Fibroblast of pulmonary artery (primary cell): ENCODE measurements around the gene PTPRN2.

ENCODE experiments used
- DNase-seq: peaks from one replicate; pipeline ENCODE4 v3.0.0-alpha.2; 2010; ENCODE audit warnings: low read depth
- H3K4me3 ChIP-seq: replicated peaks from 2 replicates; pipeline ENCODE4 v1.5.1; 2011; ENCODE audit warnings: low read depth, mild to moderate bottlenecking, control low read depth, low read length, moderate library complexity
- TF ChIP-seq, protein P1 (sequence below): IDR thresholded peaks from 2 replicates; pipeline ENCODE4 v1.5.1; 2011; ENCODE audit warnings: mild to moderate bottlenecking, control low read depth, low read length, inconsistent platforms; ENCODE audit errors: missing control alignments

Gene PTPRN2

GRCh38 chr7:157554393-157555238, 1033.0 kb downstream of the PTPRN2 start:
- H3K4me3 ChIP-seq: no peak overlapping the region
- no peak for DNase-seq
- TF ChIP-seq, protein P1, sequence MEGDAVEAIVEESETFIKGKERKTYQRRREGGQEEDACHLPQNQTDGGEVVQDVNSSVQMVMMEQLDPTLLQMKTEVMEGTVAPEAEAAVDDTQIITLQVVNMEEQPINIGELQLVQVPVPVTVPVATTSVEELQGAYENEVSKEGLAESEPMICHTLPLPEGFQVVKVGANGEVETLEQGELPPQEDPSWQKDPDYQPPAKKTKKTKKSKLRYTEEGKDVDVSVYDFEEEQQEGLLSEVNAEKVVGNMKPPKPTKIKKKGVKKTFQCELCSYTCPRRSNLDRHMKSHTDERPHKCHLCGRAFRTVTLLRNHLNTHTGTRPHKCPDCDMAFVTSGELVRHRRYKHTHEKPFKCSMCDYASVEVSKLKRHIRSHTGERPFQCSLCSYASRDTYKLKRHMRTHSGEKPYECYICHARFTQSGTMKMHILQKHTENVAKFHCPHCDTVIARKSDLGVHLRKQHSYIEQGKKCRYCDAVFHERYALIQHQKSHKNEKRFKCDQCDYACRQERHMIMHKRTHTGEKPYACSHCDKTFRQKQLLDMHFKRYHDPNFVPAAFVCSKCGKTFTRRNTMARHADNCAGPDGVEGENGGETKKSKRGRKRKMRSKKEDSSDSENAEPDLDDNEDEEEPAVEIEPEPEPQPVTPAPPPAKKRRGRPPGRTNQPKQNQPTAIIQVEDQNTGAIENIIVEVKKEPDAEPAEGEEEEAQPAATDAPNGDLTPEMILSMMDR: no peak

GRCh38 chr7:157553256-157553655, 1034.4 kb downstream of the PTPRN2 start:
- DNase-seq: no peak
- no peak overlapping the region for H3K4me3 ChIP-seq
- TF ChIP-seq, protein P1: no peak

- TF ChIP-seq, protein P1: no peak
- no peak overlapping the region for H3K4me3 ChIP-seq
- no peak for DNase-seq
Measured at GRCh38 chr7:157552295-157552993, 1035.2 kb downstream of the PTPRN2 start.

DNA sequence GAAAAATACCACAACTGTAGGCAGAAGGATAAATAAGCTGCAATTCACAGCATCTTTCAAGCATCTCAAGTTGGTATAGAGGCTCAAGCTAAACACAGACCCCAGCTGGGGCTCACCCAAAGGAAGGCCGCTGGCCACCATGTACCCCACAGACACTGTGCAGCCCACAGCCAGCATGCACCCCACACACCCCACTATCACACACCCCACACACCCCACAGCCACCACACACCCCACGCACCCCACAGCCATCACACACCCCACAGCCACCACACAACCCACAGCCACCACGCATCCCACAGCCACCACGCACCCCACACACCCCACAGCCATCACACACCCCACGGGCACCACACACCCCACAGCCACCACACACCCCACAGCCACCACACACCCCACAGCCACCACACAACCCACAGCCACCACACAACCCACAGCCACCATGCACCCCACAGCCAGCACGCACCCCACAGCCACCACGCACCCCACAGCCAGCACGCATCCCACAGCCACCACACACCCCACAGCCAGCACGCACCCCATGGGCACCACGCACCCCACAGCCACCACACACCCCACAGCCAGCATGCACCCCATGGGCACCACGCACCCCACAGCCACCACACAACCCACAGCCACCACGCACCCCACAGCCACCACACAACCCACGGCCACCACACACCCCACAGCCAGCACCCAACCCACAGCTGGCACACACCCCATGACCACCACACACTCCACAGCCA, 1036.1 kb downstream of the PTPRN2 start:
- no peak for DNase-seq
- TF ChIP-seq, protein P1: no peak
- H3K4me3 ChIP-seq: no peak overlapping the region

GRCh38 chr7:157550300-157551275, 1037.0 kb downstream of the PTPRN2 start:
- no peak for DNase-seq
- TF ChIP-seq, protein P1: no peak
- no peak overlapping the region for H3K4me3 ChIP-seq
